Measurements from ENCODE around the gene ZNF581.

The ZNF581 gene

DNA sequence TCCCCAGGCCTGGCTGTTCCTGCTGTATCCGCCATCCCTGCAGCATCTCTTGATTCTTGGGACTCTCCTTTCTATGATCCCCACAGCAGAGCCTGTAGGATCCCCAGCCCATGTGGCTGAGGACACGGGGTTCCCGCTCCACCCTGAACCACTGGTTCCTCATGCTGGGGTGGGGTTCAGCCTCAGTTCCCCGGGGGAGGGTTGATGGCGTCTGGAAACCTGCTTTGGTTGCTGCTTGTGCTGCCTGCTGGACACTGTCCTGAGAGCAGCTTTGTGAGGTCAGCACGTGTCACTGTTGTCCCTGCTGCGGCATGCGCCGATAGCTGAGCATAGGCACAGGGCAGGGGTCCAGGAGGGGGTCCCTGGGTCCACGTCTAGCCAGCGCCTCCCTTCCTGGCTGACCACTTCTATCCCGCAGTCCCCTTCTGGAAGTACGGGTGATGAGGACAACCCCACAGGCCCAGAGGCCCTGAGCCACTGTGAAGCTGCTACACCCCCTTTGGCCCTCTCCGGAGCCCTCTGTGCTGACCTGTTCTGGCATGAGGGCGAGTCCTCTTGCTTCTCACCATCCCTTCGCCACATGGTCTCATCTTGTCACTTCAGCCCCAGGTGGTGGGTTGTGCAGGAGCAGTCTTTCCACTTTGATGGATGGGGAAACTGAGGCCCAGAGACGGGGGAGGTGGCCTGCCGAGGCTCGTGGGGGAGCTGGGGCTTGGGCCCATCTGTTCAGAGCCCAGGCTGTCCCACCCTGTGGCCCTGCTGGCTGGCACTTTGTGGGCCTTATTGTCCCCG lies 37.1 kb downstream of the ZNF581 start:
- DNase-seq (ENCODE audit: low spot score): no peak

DNA sequence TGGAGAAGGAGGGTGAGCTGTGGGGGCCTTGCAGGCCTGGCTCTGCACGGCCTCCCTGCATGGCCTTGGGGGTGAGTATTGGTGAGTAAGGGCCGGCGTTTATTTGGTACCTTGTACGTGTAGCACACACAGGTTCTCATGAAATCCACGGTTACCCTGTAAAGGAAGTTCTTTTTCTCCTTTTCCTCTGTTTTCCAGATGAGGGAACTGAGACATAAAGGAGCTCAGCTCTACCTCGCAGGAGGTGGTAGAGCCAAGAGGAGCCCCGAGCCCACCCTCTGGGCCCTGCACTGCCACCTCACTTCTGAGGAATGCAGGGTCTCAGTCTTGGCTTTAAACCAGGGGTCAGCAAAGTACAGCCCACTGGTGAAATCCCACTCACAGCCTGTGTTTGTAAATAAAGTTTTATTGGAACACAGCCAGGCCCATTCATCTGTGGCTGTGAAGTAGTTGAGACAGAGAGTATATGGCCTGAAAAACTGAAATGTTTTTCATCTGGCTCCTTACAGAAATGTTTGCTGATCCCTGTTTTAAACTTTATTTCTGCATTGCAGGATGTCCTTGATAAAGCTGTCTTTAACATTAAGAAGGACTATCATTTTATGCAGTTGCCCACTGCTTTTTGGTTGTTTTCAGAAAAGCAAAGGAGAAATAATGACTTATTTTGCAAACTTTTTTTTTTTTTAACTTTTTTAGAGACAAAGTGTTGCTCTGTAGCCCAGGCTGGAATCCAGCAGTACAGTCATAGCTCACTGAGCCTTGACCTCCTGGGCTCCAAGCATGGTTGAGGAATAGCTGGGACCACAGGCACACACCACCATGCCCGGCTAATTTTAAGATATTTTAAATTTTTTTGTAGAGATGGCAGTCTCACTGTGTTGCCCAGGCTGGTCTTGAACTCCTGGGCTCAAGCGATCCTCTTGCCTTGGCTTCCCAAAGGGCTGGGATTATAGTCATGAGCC lies 38.0 kb downstream of the ZNF581 start:
- no peak for DNase-seq (ENCODE audit: low spot score)

DNA sequence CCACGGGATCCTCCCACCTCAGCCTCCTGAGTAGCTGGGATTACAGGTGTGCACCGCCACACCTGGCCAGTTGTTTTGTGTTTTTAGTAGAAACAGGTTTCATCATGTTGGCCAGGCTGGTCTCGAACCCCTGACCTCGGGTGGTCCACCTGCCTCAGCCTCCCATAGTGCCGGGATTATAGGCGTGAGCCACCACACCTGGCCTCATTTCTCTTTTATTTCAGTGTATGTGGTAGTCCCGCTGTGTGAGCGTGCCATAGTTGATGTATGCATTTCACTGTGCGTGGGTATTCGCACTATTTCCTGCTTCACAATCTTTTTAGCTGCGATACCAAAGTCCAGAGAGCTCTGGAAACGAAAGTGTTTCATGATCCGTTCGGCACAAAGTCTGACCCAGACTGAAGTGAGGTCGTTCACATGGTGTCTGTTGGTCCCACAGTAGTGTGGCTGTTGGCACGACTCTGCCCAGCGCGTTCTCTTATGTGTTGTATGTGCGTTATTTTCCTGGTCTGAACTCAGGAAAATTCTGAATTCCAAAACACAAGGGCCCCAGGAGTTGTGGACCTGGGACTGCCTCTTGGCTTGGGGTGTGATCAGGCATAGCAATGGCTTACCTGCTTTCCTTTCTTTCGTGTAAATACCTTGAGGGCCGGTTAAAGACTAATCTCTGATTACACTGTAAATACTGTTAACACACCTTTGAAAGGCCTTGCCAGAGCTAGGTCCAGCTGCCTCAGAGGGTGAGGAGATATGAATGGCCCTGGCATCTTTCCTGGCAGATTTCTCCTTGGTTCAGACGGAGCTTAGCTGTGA lies 40.2 kb downstream of the ZNF581 start:
- no peak for DNase-seq (ENCODE audit: low spot score)

DNA sequence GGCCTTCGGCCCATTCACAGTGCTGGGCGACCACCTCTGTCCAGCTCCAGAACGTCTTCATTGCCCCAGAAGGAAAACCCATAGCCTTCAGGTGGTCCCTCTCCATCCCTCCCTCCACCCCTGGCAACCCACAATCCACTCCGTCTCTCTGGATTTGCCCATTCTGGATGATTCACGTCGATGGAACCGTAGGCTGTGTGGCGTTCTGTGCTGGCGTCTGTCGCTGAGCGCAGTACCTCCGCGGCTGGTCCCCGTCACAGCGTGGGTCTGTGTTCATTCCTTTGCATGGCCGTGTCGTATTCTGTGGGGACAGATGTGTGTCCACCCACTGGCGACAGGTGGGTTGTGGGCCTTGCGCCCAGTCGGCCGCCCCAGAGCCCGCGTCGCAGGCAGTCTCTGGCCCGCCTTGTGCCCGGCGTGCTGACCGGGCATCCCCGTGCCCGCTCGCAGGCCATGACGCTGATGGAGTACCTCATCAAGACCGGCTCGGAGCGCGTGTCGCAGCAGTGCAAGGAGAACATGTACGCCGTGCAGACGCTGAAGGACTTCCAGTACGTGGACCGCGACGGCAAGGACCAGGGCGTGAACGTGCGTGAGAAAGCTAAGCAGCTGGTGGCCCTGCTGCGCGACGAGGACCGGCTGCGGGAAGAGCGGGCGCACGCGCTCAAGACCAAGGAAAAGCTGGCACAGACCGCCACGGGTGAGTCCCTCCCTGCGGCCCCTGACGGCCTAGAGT lies 41.7 kb downstream of the ZNF581 start:
- DNase-seq (ENCODE audit: low spot score): no peak

DNA sequence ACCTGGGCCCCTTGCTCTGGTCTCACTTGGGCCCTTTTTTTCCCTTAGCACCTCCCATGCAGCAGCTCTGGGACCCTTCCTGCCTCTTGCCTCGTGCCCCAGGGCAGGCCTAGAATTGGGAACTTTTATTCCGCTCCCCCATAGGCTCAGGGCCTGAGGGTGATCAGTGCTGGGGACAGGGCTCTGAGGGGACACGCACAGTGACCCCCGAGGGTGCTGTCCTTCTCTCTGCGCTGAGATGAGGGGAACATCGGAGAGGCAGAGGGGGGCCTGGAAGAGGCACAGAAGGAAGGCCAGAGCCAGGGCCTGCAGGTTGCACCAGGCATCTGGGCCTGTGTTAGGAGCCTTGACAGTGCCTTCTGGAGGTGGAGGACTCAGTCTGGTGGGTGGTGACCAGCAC lies 42.3 kb downstream of the ZNF581 start:
- no peak for DNase-seq (ENCODE audit: low spot score)

DNA sequence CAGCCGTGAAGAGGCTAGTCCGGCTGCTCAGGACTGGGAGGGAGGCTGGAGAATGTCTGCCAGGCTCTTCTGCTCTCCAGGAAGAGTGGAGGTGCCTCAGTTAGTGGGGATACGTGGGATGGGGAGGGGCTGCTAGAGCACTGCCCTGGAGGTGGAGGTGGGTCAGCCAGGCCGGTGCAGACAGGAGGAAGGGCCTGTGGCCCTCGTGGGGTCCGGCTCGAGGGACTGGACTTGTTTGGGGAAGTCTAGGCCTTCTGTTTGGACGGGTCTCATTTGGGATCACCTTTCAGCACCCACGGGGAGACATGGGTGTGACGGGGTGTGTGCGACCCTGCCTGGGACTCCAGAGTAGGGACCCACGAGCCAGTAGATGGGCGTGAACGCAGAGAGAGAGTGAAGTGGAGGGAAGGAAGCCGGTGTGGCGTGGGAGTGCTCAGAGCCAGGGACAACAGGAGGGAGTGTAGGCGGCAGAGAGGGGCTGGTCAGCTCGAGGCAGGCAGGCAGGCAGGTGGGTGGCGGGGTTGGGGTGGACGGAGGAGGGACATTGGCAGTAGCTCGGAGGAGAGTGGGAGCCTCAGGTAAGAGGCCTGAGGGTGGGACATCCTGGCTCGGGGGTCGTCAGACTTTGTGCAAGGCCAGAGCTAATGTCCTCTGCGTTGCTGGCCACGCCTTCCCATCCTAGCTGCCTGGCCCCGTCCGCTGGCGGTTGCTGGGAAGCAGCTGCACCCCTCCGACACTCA lies 43.0 kb downstream of the ZNF581 start:
- no peak for DNase-seq (ENCODE audit: low spot score)

DNA sequence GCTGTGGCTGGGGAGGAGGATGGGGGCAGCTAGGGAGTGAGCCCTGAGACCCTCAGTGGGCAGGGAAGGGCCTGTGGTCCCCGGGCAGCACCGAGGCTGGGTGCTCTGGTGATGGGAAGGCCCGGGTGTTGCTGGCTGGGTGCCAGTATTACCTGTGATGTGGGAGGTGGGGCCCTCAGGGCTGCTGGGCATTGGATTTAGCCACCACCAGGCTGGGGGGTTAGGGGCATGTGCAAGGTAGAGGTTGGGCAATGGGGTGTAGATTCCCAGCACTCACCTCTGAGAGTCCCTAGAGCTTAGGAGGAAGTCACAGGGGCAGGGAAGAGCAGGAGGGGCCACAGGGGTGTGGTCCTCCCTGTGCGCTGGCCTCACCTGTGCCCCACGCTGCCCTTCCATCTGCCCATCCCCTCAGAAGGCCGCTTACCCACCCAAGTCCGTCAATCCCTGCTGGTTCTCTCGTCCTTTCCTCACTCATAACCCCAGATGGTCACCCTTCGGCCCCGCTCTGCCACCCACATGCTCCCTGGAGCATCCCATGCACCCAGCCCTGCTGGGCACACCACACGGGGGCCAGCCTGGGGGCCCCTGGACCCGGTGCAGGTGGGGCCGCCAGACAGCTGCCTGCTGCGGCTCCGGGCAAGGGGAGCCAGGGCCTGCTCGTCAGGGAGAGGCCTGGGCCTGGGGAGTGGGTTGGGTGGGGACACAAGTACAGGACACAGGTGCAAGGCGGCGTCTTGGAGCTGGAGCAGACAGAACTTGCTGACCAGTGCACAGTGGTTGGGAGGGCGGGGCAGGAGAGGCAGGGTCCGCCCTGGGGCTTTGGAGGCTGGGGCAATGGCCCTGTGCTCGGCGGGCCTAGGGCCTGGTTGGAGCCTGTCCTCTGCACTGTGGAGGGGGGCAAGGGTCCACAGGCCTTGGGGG lies 44.1 kb downstream of the ZNF581 start:
- DNase-seq (ENCODE audit: low spot score): no peak

DNA sequence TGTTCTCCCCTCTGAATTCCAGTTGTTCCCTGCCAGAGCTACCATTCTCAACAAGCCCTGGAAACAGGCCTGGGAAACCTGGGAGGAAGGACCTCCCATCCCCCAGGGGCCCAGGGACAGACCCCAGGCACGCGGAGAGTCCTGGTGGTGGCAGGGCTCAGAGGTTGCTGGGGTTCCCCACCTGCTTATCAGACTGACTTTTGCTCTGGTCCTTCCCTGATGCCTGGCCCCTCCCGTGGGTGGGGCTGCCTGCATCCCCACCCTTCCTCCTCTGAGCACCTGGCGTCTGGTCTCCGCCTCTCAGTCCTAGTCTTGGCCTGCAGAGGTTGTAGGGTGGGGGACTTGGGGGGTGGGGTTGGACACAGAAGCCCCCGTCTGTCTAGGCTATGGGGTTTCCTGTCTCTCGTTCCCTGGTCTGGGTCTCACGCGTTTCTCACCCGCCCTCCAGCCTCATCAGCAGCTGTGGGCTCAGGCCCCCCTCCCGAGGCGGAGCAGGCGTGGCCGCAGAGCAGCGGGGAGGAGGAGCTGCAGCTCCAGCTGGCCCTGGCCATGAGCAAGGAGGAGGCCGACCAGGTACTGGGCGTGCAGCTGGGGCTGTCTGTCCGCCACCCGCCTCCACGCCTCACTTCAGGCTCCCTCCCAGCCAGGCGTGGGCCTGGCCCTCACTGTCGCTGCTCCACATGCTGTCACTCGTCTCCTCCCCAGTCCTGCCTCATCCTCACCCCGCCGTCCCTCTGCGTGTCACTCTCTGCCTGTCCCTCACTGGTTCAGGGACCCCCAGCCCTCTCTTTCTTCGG lies 45.2 kb downstream of the ZNF581 start:
- no peak for DNase-seq (ENCODE audit: low spot score)

DNA sequence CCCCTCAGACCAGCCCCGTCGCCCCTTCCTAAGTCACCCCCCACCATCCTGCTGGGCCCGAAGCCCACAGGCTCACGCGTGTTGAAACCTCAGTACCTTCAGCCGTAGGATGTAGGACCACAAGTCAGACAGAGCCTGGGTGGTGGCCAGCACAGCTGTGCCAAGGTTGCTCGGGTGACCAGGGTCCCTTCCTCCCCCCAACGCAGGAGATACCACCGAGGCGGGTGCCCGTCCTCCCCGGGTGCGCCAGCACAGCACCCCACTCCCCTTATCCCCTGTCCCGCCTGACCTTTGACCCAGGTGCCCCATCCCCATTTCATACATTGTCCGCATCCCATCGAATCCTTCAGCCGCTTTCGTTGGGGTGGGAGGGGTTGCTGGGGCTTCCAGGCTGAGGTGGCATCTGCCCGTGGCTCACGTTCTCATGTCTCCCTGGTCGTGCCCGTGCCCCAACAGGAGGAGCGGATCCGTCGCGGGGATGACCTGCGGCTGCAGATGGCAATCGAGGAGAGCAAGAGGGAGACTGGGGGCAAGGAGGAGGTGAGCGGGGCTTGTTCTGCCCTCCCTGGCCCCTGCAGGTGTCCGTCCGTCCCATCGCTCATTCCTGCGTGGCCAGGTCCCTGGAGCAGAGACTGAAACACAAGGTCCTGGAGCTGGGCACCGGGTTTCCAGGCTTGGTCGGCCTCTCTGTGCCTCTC lies 46.1 kb downstream of the ZNF581 start:
- no peak for DNase-seq (ENCODE audit: low spot score)

DNA sequence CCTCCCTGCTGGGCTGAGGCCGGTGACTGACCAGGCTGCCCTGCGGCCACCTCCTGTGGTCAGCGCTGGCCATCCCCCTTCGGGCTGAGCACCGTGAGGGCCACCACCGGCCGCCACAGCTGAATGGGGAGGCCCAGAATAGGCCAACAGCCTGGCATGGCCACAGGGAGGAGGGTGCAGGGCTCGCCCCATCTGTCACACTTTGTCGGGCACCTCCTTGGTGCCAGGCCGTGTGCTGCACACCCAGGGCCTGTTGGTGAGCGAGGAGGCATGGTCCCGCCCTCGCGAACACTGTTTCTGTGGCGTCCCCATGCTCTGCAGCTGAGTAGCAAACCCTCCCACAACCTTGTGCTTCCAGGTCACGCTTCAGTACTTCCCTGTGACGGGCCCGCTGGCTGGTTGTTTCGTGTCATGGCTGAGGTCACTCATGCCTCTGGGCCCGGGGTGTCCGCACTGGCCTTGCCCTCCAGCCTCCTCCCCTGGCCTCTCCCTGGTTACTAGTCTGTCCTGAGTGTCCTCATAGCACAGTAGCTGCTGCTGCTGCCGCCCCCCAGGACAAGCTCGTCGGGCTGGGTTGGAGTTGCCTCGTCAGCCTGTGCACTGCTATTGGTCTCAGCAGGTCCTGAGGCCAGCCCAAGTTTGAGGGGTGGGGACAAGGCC lies 46.8 kb downstream of the ZNF581 start:
- no peak for DNase-seq (ENCODE audit: low spot score)

DNA sequence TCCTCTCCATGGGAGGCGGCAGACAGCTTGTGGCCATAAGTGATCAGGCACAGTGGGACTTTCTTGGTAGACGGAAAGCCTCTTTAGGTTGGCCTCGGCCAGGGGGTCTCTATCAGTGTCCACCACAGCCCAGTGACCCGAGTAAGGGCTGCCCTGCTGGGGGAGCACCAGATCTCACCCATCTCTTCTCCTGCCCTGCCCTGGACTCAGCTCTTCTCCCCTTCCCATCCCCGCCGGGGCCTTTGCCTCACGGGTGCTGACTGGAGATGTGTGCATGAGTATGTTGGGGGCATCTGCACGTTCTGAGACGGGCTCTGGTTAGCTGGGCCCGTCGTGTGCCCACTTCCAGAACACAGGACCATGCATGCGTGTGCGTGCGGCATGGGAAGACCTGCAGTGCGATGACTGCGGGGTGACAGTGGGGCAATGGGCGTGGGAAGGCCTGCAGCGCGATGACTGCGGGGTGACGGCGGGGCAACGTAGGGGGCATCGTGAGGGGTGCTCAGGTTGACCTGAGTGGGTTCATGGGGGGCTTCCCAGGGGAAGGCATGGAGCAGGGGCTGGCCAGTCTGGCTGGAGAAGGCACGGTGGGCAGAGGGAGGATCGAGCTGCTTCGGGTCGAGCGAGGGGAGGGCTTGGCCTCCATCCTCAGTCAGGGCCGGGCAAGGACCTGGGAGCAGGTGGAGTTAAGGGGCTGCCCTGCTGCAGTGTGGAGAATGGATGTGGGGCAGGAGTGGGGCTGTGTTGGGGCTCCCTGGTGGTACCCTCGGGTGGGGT lies 47.5 kb downstream of the ZNF581 start:
- DNase-seq (ENCODE audit: low spot score): no peak

DNA sequence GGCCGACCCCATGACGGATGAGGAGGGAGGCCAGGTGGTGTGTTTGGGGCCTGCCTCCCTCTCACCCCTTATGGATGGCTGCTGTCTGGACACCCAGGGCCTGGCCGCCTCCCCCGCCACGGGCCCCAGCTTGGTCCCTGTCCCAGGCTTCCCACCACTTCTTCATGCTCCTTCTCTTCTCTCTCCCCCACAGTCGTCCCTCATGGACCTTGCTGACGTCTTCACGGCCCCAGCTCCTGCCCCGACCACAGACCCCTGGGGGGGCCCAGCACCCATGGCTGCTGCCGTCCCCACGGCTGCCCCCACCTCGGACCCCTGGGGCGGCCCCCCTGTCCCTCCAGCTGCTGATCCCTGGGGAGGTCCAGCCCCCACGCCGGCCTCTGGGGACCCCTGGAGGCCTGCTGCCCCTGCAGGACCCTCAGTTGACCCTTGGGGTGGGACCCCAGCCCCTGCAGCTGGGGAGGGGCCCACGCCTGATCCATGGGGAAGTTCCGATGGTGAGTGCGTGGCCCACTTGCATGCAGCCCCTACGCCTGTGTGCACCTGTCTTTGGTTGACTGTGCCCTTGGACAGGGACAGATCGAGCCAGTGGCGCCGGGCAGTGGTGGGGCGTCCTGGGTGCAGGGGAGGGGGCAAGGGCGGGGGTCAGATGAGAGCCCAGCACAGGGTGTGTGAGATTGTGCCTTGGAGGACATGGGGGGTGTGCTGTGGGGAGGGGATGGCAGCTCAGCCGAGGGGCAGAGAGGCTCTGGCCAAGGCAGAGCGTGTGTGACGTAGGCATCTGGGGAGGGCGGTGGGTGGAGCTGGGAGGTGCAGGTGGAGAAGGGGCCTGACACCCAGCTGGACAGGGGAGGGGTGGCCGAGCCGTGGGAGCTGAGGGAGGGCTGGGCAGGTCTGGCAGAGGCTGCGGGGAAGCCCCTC lies 48.4 kb downstream of the ZNF581 start:
- no peak for DNase-seq (ENCODE audit: low spot score)

DNA sequence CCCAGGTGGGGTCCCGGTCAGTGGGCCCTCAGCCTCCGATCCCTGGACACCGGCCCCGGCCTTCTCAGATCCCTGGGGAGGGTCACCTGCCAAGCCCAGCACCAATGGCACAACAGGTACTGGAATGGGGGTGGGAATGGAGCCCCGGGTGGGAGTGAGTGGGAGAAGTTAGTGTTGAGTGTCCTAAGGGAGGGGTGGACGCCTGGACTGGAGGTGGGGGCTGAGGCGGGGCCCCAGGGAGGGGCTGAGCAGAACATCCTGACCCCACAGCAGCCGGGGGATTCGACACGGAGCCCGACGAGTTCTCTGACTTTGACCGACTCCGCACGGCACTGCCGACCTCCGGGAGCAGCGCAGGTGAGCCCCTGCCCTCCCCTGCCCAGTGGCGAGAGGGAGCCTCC lies 49.2 kb downstream of the ZNF581 start:
- DNase-seq (ENCODE audit: low spot score): no peak

DNA sequence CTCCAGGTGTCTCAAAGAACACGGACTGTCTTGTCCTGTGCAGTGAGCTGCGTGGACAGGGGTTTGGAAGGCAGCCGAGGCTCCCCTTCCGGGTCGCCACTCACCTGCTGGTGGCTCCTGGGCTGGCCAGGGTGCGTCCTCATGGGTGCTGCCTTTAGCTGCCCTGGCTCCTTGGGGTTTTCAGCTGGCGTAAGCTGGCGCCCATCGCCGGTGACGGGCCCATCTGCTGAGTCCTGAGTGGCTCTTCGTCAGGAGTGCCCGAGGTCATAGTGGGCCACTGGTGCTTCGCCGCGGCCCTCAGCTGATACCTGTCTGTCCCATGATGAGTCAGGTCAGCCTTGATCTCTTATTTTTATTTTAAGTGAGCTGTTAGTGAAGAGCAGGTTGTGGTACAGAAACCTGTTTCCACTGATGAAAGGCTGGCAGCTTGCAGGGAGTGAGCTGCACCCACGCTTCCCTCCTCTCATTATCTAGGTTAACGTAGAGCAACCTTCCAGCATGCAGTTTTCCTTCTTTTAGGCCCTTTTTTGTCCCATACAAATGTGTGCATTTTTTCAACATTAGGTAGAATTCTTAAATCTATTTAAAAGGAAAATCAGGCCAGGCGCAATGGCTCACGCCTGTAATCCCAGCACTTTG lies 50.0 kb downstream of the ZNF581 start:
- no peak for DNase-seq (ENCODE audit: low spot score)

DNA sequence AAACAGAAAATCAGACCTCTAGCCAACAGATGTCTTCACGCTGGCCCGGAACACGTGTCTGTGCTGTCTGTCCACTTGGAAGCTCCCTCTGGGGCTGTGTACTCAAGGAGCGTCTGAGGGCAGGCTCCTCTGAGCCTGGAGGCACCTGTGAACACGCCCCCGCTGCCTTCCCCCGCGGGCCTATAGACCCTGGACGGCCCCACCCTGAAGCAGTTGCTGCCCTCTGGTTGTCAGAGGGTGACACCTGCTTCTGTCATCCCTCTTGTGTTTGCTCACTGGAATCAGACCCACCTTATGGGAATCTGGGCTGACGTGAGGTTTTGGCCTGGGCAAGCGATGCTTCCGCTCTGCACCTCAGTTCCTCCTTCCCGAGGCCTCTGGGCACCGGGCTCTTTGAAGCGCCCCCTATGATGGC lies 50.8 kb downstream of the ZNF581 start:
- DNase-seq (ENCODE audit: low spot score): no peak
